WTC11 (cell line): ENCODE data around the gene TNIP2. TPM values are rescaled to one million over a fixed set of nuclear protein-coding genes. Genes with fewer than 3 reads are reported as not detected.
A peak's percentile ranks its signal among the peaks of the same experiment; 100 is the strongest.

Experiments
- AFF4 ChIP-seq: sonication (generic); formaldehyde crosslinking; IDR thresholded peaks from 2 replicates; pipeline ENCODE4 v1.8.1; 2023; ENCODE audit warnings: mild to moderate bottlenecking, missing genetic modification reagents, borderline replicate concordance
- ATF3 ChIP-seq: sonication (generic); formaldehyde crosslinking; conservative IDR thresholded peaks from 2 replicates; pipeline ENCODE4 v1.8.1; 2022; ENCODE audit warnings: mild to moderate bottlenecking, missing genetic modification reagents
- ATF6 ChIP-seq: sonication (generic); formaldehyde crosslinking; IDR thresholded peaks from 2 replicates; pipeline ENCODE4 v1.8.1; 2023; ENCODE audit warnings: mild to moderate bottlenecking, missing genetic modification reagents
- CREM ChIP-seq: sonication (generic); formaldehyde crosslinking; IDR thresholded peaks from 2 replicates; pipeline ENCODE4 v1.8.1; 2022; ENCODE audit warnings: mild to moderate bottlenecking, missing genetic modification reagents, moderate library complexity
- ERG ChIP-seq: fragments of 250-450 bp; sonication (Bioruptor Pico); IDR thresholded peaks from 2 replicates; pipeline ENCODE4 v1.8.0; 2021; ENCODE audit warnings: mild to moderate bottlenecking
- ESRRA ChIP-seq: sonication (generic); formaldehyde crosslinking; IDR thresholded peaks from 2 replicates; pipeline ENCODE4 v1.8.1; 2022; ENCODE audit warnings: mild to moderate bottlenecking, missing genetic modification reagents, borderline replicate concordance
- GTF2I ChIP-seq: fragments of 250-450 bp; sonication (Bioruptor Pico); conservative IDR thresholded peaks from 2 replicates; pipeline ENCODE4 v1.4.0; 2021; ENCODE audit warnings: mild to moderate bottlenecking
- JUN ChIP-seq: sonication (generic); formaldehyde crosslinking; IDR thresholded peaks from 2 replicates; pipeline ENCODE4 v1.8.0; 2023; ENCODE audit warnings: mild to moderate bottlenecking, missing genetic modification reagents
- MYBL2 ChIP-seq: sonication (generic); formaldehyde crosslinking; IDR thresholded peaks from 2 replicates; pipeline ENCODE4 v1.8.1; 2023; ENCODE audit warnings: mild to moderate bottlenecking, moderate library complexity, missing genetic modification reagents
- NFYB ChIP-seq: sonication (generic); formaldehyde crosslinking; conservative IDR thresholded peaks from 2 replicates; pipeline ENCODE4 v1.8.0; 2022; ENCODE audit warnings: low read depth, missing genetic modification reagents
- PRDM15 ChIP-seq: sonication (generic); formaldehyde crosslinking; IDR thresholded peaks from 2 replicates; pipeline ENCODE4 v1.8.0; 2022; ENCODE audit warnings: missing genetic modification reagents
- PREB ChIP-seq: sonication (generic); formaldehyde crosslinking; IDR thresholded peaks from 2 replicates; pipeline ENCODE4 v1.8.1; 2022; ENCODE audit warnings: mild to moderate bottlenecking, missing genetic modification reagents, moderate library complexity, borderline replicate concordance
- PRRX2 ChIP-seq: fragments of 250-450 bp; sonication (Bioruptor Pico); IDR thresholded peaks from 2 replicates; pipeline ENCODE4 v1.8.0; 2021; ENCODE audit warnings: mild to moderate bottlenecking
- RELA ChIP-seq: sonication (generic); formaldehyde crosslinking; IDR thresholded peaks from 2 replicates; pipeline ENCODE4 v1.8.1; 2022; ENCODE audit warnings: missing genetic modification reagents, mild to moderate bottlenecking, borderline replicate concordance
- TP53 ChIP-seq: sonication (generic); formaldehyde crosslinking; IDR thresholded peaks from 2 replicates; pipeline ENCODE4 v1.8.1; 2023; ENCODE audit warnings: mild to moderate bottlenecking, missing genetic modification reagents
- ZMAT4 ChIP-seq: fragments of 250-450 bp; sonication (Bioruptor Pico); IDR thresholded peaks from 2 replicates; pipeline ENCODE4 v1.9.0; 2021; ENCODE audit warnings: mild to moderate bottlenecking
- ZNF121 ChIP-seq: sonication (generic); formaldehyde crosslinking; IDR thresholded peaks from 2 replicates; pipeline ENCODE4 v1.8.0; 2023; ENCODE audit warnings: missing genetic modification reagents
- ZNF423 ChIP-seq: fragments of 250-450 bp; sonication (Bioruptor Pico); IDR thresholded peaks from 2 replicates; pipeline ENCODE4 v2.1.2; 2022; ENCODE audit warnings: mild to moderate bottlenecking, moderate library complexity
- ZNF425 ChIP-seq: fragments of 250-450 bp; sonication (Bioruptor Pico); conservative IDR thresholded peaks from 2 replicates; pipeline ENCODE4 v1.9.0; 2021; ENCODE audit warnings: mild to moderate bottlenecking
- ZSCAN18 ChIP-seq: fragments of 250-450 bp; sonication (Bioruptor Pico); IDR thresholded peaks from 2 replicates; pipeline ENCODE4 v2.1.2; 2022; ENCODE audit warnings: mild to moderate bottlenecking, moderate library complexity
- total RNA-seq: library from RNA; stranded (reverse); gene quantifications from 3 replicates; pipeline ENCODE4 v1.2.3, GENCODE V29; 2021

The TNIP2 gene
- total RNA-seq, 1 experiment from 2014 or later = 44.4 TPM

- TF ChIP-seq ZNF121 (CRISPR knock-in tag) (0 out of 2 replicates have a peak, but pooled peaks have one; percentile 22), ATF6 (CRISPR knock-in tag) (no peak), NFYB (CRISPR knock-in tag) (0 out of 2 replicates have a peak, but pooled peaks have one; percentile 25), CREM (CRISPR knock-in tag) (peak; percentile 59; the same call in 1 of the 2 replicates), ZSCAN18 (CRISPR knock-in tag) (no peak), AFF4 (no peak), MYBL2 (CRISPR knock-in tag) (peak; percentile 78; the same call in 1 of the 2 replicates), RELA (CRISPR knock-in tag) (peak; percentile 71; the same call in 1 of the 2 replicates), TP53 (CRISPR knock-in tag) (peak; percentile 88), ZNF423 (CRISPR knock-in tag) (no peak), PRRX2 (CRISPR knock-in tag) (no peak), PRDM15 (no peak), JUN (CRISPR knock-in tag) (no peak), ESRRA (CRISPR knock-in tag) (no peak), ATF3 (CRISPR knock-in tag) (no peak), GTF2I (no peak), ERG (CRISPR knock-in tag) (no peak), ZNF425 (no peak), ZMAT4 (CRISPR knock-in tag) (no peak), PREB (CRISPR knock-in tag) (no peak)
Measured at GRCh38 chr4:2755821-2756690, at the start of gene TNIP2 (continued).
